Cardiac muscle cell (in vitro differentiated cells and primary cell): Measurements from ENCODE around the gene PARN. TPM values are rescaled to one million over a fixed set of nuclear protein-coding genes. Genes with fewer than 3 reads are reported as not detected.

Source experiments
- DNase-seq, 2 donors: peaks; one replicate each; pipeline versions ENCODE4 v3.0.0 to v3.0.0-alpha.2; 2010 to 2017; ENCODE audit warnings: low read depth in 1 of 2, low spot score in 1 of 2
- H3K27ac ChIP-seq: fragments of 200-600 bp; sonication (generic); 2 replicates; pipeline ENCODE4 v1.5.1; 2016
- H3K27me3 ChIP-seq: fragments of 200-600 bp; sonication (generic); 2 replicates; pipeline ENCODE4 v1.6.0; 2016; ENCODE audit warnings: control low read depth
- H3K36me3 ChIP-seq: fragments of 200-600 bp; sonication (generic); 2 replicates; pipeline ENCODE4 v1.5.1; 2016; ENCODE audit warnings: control low read depth
- H3K4me1 ChIP-seq: fragments of 200-600 bp; sonication (generic); 2 replicates; pipeline ENCODE4 v1.8.1; 2017; ENCODE audit warnings: low read depth, mild to moderate bottlenecking, mixed run types
- H3K4me3 ChIP-seq: fragments of 200-600 bp; sonication (generic); 2 replicates; pipeline ENCODE4 v1.5.1; 2016; ENCODE audit warnings: mild to moderate bottlenecking
- H3K9me3 ChIP-seq: fragments of 200-600 bp; sonication (generic); 2 replicates; pipeline ENCODE4 v1.5.1; 2017; ENCODE audit warnings: low read depth, mild to moderate bottlenecking, control low read depth
- polyA plus RNA-seq: library from polyadenylated mRNA; unstranded; fragments of >200 nt; fragmentation: Nextera tagmentation; extraction: Ambion mirVana; gene quantifications from 2 replicates; pipeline ENCODE4 v1.2.1, GENCODE V29; 2016
- total RNA-seq: library from RNA; depleted of rRNA; stranded (reverse); fragments of >200 nt; gene quantifications from 2 replicates; pipeline ENCODE4 v1.2.3, GENCODE V29; 2016
- TF ChIP-seq, protein P1 (sequence below): IDR thresholded peaks from 2 replicates; pipeline ENCODE4 v1.5.1; 2012; ENCODE audit warnings: low read depth, mild to moderate bottlenecking, low read length

Gene PARN
- total and polyA plus RNA-seq, 2 experiments from 2014 or later = 22.4 to 36.3 TPM

DNA sequence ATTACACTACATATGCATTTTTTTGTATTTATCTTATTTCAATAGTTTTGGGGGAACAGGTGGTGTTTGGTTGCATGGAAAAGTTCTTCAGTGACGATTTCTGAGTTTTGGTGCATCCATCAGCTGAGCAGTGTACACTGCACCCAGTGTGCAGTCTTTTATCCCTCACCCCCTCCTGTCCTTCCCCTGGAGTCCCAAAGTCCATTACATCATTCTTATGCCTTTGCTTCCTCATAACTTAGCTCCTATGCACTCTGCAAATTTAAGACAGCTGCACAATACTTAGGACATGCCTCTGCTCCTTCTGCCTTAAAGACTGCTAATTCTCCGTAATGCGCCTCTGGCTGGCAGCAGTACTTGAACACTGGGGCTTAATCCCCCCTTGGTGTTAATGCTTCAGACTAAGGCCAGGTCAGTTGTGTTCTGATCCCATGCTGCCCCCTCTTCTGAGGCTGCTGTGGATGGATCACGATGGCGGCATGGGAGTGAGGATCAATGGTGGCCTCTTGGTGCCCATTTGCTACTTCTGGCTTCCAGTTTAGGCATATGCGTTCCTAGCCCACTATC, 146.2 kb downstream of the PARN start:
- Histone ChIP-seq H3K9me3 (no peaks in the 10 kb centered on the region), H3K27ac (no peak overlapping the region), H3K36me3 (peaks cover 11% of the 10 kb centered on the region), H3K27me3 (no peaks in the 10 kb centered on the region), H3K4me1 (peaks cover 31% of the 10 kb centered on the region), H3K4me3 (no peak overlapping the region)
- TF ChIP-seq, protein P1, sequence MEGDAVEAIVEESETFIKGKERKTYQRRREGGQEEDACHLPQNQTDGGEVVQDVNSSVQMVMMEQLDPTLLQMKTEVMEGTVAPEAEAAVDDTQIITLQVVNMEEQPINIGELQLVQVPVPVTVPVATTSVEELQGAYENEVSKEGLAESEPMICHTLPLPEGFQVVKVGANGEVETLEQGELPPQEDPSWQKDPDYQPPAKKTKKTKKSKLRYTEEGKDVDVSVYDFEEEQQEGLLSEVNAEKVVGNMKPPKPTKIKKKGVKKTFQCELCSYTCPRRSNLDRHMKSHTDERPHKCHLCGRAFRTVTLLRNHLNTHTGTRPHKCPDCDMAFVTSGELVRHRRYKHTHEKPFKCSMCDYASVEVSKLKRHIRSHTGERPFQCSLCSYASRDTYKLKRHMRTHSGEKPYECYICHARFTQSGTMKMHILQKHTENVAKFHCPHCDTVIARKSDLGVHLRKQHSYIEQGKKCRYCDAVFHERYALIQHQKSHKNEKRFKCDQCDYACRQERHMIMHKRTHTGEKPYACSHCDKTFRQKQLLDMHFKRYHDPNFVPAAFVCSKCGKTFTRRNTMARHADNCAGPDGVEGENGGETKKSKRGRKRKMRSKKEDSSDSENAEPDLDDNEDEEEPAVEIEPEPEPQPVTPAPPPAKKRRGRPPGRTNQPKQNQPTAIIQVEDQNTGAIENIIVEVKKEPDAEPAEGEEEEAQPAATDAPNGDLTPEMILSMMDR = no peak
- DNase-seq = no peak

DNA sequence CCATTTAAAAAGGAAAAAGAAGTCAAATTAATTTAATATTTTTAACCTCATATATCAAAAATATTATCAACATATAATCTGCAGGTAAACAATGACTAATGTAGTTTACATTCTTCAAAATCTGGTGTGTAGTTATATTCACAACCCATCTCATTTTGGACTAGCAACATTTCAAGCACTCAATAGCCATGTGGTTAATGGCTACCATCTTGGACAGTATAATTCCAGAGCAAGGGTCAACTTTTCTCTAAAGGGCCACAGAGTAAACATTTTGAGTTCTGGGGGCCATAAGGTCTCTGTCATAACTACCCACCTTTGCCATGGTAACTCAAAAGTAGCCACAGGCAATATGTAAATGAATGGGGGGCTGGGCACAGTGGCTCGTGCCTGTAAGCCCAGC, 153.9 kb downstream of the PARN start:
- TF ChIP-seq, protein P1 = no peak
- H3K4me3 ChIP-seq = no peak overlapping the region
- DNase-seq = no peak

DNA sequence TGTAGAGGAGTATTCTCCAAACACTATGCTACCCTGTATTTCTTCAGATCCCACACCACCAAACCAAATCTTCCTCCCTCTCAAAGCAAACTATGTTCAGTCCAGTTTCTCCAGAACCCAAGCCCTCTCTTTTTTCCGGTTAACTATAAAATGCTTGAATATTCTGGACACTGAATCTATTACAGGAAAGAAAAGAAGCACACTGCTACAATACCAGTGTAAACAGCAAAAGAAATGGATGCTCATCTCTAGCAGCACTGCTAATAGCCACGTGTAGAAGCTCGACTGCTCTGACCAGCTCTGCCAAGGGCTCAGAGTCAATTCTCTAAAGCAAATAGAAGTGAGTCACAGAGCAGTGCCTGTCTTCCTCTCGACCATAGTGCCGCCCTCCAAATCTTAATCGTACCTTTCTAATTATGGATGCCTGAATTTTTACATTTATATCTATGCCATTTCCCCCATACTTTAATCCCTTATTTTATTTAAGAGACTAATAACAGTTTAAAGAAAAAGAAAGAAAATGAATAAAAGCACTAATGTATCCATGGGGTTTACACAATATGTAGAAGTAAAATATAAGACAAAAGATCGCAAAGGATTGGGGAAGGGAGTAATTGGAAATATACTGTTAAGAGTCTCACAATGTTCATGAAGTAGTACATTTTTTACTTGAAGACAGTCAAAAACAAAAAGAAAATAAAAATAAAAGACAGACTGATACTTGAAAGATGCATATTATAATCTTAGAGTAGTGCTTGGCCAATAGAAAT, 154.5 kb downstream of the PARN start:
- Histone ChIP-seq H3K4me3 (no peak overlapping the region), H3K27ac (no peak overlapping the region), H3K4me1 (no peaks in the 10 kb centered on the region), H3K27me3 (no peaks in the 10 kb centered on the region), H3K9me3 (no peaks in the 10 kb centered on the region), H3K36me3 (no peaks in the 10 kb centered on the region)
- TF ChIP-seq, protein P1 = no peak
- no peak for DNase-seq

More for the DNA sequence above, 153.9 kb downstream of the PARN start:
- H3K9me3 ChIP-seq = no peaks in the 10 kb centered on the region
- H3K4me1 ChIP-seq = no peaks in the 10 kb centered on the region
- H3K27me3 ChIP-seq = no peaks in the 10 kb centered on the region
- H3K27ac ChIP-seq = no peak overlapping the region
- peaks cover 3% of the 10 kb centered on the region for H3K36me3 ChIP-seq

DNA sequence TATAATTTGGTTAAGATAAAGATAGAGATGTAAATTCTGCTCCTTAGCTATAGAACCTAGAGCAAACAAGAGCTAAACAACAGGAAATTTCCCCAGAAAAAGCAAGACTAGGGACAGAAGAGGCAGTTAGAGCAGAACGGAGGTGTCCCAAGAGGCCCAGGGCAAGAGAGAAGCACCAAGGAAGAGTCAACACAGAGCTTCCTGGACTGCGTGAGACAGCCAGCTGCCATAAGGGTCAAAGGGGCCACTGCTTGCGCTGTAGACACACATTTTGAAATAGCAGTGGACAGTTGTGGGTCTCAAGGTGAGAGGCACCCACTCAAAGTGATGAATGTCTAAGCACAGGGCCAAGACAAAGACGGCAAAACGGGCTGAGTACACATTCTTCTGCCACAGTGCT, 156.6 kb downstream of the PARN start:
- DNase-seq = no peak
- Histone ChIP-seq H3K4me1 (no peaks in the 10 kb centered on the region), H3K4me3 (no peak overlapping the region), H3K27me3 (no peaks in the 10 kb centered on the region), H3K9me3 (no peaks in the 10 kb centered on the region), H3K27ac (no peak overlapping the region), H3K36me3 (no peaks in the 10 kb centered on the region)
- TF ChIP-seq, protein P1 = no peak

DNA sequence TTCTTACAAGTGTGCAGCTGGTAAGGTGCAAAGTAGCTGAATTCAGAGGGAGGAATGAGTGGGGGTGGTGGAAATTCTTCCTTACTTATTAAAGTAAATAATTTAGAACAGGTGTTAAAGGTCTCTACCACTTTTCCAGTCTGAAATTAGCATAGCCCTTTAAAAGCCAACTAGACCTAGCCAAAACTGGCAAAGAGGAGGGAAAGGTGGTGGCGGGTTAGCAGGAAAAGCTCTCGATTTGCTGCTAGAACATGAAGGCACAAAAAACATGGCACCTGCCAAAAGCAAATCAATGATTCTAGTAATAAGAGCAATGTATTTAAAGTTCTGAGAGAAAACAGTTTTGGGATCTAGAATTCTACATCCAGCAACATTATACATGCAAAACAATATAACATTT, 157.7 kb downstream of the PARN start:
- Histone ChIP-seq H3K27ac (no peak overlapping the region), H3K36me3 (no peaks in the 10 kb centered on the region), H3K27me3 (no peaks in the 10 kb centered on the region), H3K9me3 (no peaks in the 10 kb centered on the region), H3K4me3 (no peak overlapping the region), H3K4me1 (no peaks in the 10 kb centered on the region)
- TF ChIP-seq, protein P1 = no peak
- DNase-seq = no peak
